GM19372 (cell line): Measurements from ENCODE around the gene C1QC.
"Not testable (repeated sequence)": the region's sequence is repeated elsewhere in the genome, so short reads cannot be mapped to it uniquely, and the experiment has no call there.

ENCODE experiments used
- ATAC-seq: cut with Tn5 transposase; IDR thresholded peaks from one replicate; pipeline ENCODE4 v1.9.1; 2021; ENCODE audit warnings: mild to moderate bottlenecking, low read depth, moderate library complexity; ENCODE audit not compliant: unreplicated experiment

The C1QC gene

GRCh38 chr1:22645931-22646330, 2.5 kb downstream of the C1QC start:
- no peak for ATAC-seq

GRCh38 chr1:22646384-22646783, 3.0 kb downstream of the C1QC start:
- ATAC-seq, result no peak

- ATAC-seq, result no peak
These were observed 6.8 kb downstream of the C1QC start for GRCh38 chr1:22650089-22650693.

GRCh38 chr1:22651941-22652856, 8.8 kb downstream of the C1QC start:
- no peak for ATAC-seq

- ATAC-seq, result no peak
These were observed 9.5 kb downstream of the C1QC start, which contains the start of gene C1QB for GRCh38 chr1:22652881-22653316. Gene C1QB (plus strand): TSS chr1:22653236. CDS start chr1:22659463, 6,227 bp downstream.

GRCh38 chr1:22654692-22655091, 11.3 kb downstream of the C1QC start:
- ATAC-seq, result no peak

DNA sequence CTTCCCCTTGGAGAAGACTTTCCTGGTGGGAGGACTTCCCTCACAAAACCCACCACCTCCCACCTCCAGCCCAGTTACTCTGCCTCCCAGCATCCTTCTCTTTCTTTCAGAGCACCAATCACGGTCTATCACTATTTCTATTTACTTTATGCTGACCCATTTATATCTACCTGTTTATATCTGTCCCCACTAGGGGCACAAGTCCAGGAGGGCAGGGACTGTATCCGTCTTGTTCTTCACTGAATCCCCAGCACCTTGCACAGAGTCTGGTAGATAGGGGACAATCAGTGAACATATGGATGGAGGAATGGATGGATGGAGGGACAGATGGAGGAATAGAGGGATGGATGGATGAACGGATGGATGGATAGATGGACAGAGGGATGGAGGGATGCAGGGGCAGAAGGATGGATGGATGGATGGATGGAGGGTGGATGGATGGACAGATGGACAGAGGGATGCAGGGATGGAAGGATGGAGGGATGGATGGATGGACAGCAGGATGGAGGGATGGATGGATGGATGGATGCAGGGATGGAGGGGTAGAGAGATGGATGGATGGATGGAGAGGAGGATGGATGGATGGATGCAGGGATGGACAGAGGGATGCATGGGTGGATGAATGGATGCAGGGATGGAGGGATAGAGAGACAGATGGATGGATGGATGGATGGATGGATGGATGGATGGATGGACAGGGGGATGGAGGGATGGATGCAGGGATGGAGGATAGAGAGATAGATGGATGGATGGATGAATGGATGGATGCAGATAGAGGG, 15.1 kb downstream of the C1QC start:
- no peak for ATAC-seq

GRCh38 chr1:22660716-22661241, 17.3 kb downstream of the C1QC start:
- no peak for ATAC-seq

DNA sequence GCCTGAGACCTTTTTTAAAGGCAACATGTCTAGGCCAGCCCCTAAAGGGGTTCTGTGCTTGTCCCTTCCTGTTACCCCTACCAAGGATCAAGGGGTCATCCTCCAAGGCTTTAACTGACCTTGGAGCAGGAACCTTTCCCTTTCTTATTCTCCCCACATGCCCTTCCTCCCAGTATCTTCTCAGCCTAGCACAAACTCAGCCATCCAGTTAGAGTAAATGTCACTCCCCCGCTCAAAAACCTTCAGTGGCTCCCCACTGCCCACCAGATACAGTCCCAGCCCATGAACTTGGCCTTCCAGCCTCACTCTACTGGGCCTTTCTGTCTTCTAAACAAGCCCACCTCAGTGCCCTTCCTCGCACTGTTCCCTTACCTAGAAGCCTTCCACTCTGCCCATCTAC, 18.4 kb downstream of the C1QC start:
- no peak for ATAC-seq

GRCh38 chr1:22662318-22662717, 18.9 kb downstream of the C1QC start:
- no peak for ATAC-seq

- ATAC-seq, result no peak
These were observed 19.6 kb downstream of the C1QC start for GRCh38 chr1:22662986-22663408.

- ATAC-seq, result no peak
These were observed 22.3 kb downstream of the C1QC start for GRCh38 chr1:22665752-22666151.

DNA sequence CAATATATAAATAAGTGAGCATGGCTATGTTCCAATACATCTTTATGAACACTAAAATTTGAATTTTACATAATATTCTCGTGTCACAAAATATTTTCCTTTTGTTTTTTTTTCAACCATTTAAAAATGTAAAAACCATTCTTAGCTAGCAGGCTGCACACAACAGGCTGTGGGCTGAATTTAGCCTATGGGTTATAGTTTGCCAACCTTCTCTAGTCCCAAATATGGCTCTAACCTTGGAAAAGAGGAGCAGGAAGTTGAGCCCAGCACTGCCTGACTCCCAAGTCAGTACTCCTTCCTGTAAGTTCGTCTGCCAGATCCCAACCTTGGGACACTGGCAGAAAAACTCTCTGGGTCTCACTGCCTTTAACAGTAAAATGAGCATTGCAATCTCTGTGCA, 23.0 kb downstream of the C1QC start:
- no peak for ATAC-seq

GRCh38 chr1:22668840-22669239, 25.4 kb downstream of the C1QC start:
- not testable (repeated sequence) for ATAC-seq

GRCh38 chr1:22670352-22670975, 27.0 kb downstream of the C1QC start:
- no peak for ATAC-seq

- no peak for ATAC-seq
These were observed 28.6 kb downstream of the C1QC start for GRCh38 chr1:22671999-22672398.

DNA sequence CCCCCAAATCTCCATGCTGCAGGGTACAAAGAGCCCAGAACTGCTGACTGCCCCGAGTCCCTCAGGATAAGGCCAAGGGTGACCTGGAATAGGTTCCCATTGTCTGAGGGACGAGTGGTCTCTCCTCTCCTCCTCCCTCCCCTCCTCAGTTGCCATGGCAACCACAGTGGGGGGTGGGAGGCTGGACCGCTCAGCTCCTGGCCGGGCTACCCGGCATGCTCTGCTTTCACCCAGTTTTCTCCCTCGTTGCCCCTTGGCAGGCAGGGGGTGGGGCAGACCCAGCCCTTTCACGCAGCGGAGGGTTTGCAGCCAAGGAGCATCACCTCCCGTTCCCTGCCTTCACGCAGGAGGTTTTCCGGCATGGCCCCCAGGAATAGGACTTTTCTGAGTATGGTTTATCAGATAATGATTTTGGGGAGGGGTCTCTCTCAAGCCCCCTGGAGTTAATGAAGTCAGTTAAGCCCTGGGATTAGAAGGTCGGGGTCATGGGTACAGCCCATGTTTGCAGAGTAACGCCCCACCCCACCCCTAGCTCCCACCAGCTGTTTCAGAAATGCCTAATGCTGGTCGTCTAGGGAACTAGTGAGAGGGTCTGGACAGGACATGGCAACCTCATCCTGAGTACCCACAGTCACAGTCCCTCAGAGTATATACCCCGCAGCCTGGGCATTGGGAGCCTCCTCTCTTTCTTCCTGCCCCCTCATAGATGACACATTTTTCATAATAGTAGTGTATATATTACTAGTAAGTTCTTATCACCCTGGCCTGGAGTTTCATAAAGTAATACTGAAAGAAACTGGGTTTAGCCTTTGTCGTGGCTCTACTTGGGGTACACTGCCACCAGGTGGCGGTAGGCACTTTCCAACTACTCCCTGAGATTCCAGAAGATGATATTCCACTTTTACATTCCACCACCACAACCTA, 30.3 kb downstream of the C1QC start:
- no peak for ATAC-seq

DNA sequence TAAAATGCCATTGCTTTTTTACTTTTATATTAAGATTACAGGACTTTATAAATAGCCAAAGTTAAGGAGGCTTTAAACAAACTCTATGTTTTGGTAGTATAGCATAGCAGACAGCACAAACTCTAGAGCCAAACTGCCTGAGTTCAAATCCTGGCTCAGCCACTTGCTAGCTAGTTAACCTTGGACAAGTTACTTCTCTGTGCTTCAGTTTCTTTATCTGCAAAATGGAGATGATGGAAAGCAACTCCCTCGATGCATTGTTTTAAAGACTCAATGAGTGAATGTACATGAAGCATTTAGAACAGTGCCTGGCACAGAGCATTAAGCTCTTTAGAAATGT, 30.9 kb downstream of the C1QC start:
- ATAC-seq, result no peak

- not testable (repeated sequence) for ATAC-seq
These were observed 32.7 kb downstream of the C1QC start for GRCh38 chr1:22676151-22676550.
